Measurements from ENCODE around the gene C16orf54. TPM values are rescaled to one million over a fixed set of nuclear protein-coding genes. Genes with fewer than 3 reads are reported as not detected.

The C16orf54 gene
- total RNA-seq, 1 experiment from 2014 or later, result 0.15 TPM

DNA sequence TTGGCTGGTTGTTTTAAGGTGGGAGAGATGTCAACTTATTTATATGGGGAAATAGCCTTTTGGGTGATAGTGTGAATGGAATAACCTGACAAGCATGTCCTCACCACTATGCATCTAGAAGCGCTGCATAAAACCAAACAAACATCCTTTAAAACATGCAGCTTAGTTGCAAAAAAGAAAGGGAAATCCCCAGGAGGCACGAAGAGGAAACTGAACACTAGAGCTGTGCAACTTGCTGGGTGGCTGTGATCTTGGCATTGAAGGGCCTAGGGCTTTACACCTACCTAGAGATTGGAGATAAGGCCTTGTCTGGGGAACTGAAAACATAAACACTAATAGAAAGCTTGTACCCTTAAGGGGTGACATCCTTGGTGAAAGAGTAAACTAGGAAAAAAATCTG lies 7.3 kb downstream of the C16orf54 start (continued):
- TF ChIP-seq ELF1 (IDR thresholded peaks at IDR 0.05; ENCODE audit: borderline replicate concordance, low read depth) (no peak), YY1 (IDR thresholded peaks at IDR 0.05; ENCODE audit: extremely low read depth, insufficient replicate concordance, low read depth, low read length) (no peak)
- TF ChIP-seq, protein P1, sequence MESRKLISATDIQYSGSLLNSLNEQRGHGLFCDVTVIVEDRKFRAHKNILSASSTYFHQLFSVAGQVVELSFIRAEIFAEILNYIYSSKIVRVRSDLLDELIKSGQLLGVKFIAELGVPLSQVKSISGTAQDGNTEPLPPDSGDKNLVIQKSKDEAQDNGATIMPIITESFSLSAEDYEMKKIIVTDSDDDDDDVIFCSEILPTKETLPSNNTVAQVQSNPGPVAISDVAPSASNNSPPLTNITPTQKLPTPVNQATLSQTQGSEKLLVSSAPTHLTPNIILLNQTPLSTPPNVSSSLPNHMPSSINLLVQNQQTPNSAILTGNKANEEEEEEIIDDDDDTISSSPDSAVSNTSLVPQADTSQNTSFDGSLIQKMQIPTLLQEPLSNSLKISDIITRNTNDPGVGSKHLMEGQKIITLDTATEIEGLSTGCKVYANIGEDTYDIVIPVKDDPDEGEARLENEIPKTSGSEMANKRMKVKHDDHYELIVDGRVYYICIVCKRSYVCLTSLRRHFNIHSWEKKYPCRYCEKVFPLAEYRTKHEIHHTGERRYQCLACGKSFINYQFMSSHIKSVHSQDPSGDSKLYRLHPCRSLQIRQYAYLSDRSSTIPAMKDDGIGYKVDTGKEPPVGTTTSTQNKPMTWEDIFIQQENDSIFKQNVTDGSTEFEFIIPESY (IDR thresholded peaks at IDR 0.05; ENCODE audit: extremely low read depth, insufficient replicate concordance, low read length), result no peak

DNA sequence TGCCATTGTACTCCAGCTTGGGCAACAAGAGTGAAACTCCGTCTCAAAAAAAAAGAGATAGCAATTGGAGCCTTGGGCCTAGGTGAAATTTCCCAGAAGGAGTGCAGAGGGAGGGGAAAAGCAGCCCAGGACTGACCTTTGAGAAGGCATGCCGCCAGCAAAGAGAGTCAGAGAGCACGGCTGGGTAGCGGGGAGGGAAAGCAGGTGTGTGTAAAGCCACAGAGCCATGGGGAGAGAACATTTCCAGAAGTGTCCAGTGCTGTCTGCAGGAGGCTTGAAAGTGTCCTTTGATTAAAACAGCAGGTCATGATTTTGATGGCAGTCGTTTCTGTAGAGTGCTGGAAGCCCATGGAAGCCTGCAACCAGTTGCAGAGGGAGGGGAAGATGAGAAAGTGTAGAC lies 8.1 kb downstream of the C16orf54 start:
- intact Hi-C loops (cut with micrococcal nuclease), result no loop called here
- H3K27me3 ChIP-seq (ENCODE audit: insufficient read depth, low read length), result no peaks in the 10 kb centered on the region
- ChIA-PET CTCF (no interaction called here), POLR2A (no interaction called here), RAD21 (ENCODE audit: low non-redundant PET in 1 of 2, low total read pairs in 2 of 2, uncharacterized antibody in 2 of 2, unreplicated experiment in 2 of 2) (no interaction called here)
- TF ChIP-seq YY1 (IDR thresholded peaks at IDR 0.05; ENCODE audit: extremely low read depth, insufficient replicate concordance, low read depth, low read length), result no peak
- TF ChIP-seq ZFX (IDR thresholded peaks at IDR 0.05), result no peak
- TF ChIP-seq, protein P2, sequence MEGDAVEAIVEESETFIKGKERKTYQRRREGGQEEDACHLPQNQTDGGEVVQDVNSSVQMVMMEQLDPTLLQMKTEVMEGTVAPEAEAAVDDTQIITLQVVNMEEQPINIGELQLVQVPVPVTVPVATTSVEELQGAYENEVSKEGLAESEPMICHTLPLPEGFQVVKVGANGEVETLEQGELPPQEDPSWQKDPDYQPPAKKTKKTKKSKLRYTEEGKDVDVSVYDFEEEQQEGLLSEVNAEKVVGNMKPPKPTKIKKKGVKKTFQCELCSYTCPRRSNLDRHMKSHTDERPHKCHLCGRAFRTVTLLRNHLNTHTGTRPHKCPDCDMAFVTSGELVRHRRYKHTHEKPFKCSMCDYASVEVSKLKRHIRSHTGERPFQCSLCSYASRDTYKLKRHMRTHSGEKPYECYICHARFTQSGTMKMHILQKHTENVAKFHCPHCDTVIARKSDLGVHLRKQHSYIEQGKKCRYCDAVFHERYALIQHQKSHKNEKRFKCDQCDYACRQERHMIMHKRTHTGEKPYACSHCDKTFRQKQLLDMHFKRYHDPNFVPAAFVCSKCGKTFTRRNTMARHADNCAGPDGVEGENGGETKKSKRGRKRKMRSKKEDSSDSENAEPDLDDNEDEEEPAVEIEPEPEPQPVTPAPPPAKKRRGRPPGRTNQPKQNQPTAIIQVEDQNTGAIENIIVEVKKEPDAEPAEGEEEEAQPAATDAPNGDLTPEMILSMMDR (IDR thresholded peaks at IDR 0.05 in 2 of 3, conservative IDR thresholded peaks at IDR 0.05 in 1 of 3; ENCODE audit: borderline replicate concordance in 1 of 3, insufficient read depth in 1 of 3, low read depth in 2 of 3, low read length in 2 of 3), result no peak
- no peak for TF ChIP-seq FOSL1 (IDR thresholded peaks at IDR 0.05; ENCODE audit: low read depth)
- no peak for TF ChIP-seq EGR1 (IDR thresholded peaks at IDR 0.05; ENCODE audit: low read depth)
- TF ChIP-seq JUND (IDR thresholded peaks at IDR 0.05), result no peak
- TF ChIP-seq CBX3 (IDR thresholded peaks at IDR 0.05; ENCODE audit: low read depth), result no peak
- no peak for TF ChIP-seq SIN3A (IDR thresholded peaks at IDR 0.05; ENCODE audit: low read depth)
- no peak for TF ChIP-seq EZH2 (IDR thresholded peaks at IDR 0.05)
- TF ChIP-seq SRF (IDR thresholded peaks at IDR 0.05; ENCODE audit: low read depth), result no peak
- no peak for TF ChIP-seq MAX (IDR thresholded peaks at IDR 0.05)
- no peak; the same call in 1 of the 2 replicates for TF ChIP-seq RAD21 (IDR thresholded peaks at IDR 0.05; ENCODE audit: low read depth)
- TF ChIP-seq REST (IDR thresholded peaks at IDR 0.05; ENCODE audit: low read depth), result no peak
- no peak for TF ChIP-seq POLR2A (IDR thresholded peaks at IDR 0.05; ENCODE audit: borderline replicate concordance, extremely low read depth, insufficient read depth, insufficient read length)
- no peak for TF ChIP-seq POLR2AphosphoS5 (IDR thresholded peaks at IDR 0.05; ENCODE audit: low read depth, low read length)
- no peak for TF ChIP-seq SP1 (IDR thresholded peaks at IDR 0.05; ENCODE audit: low read depth)
- no peak for TF ChIP-seq ELF1 (IDR thresholded peaks at IDR 0.05; ENCODE audit: borderline replicate concordance, low read depth)
- ATAC-seq (peak; percentile 54; the same call in 1 of the 2 replicates), DNase-seq (ENCODE audit: low read depth, low spot score) (no peak)
- H3K9me3 ChIP-seq (ENCODE audit: control insufficient read depth in 1 of 2, insufficient read depth in 1 of 2, low read depth in 1 of 2, low read length in 2 of 2), result no peaks in the 10 kb centered on the region
- H3K9me2 ChIP-seq (ENCODE audit: insufficient read depth), result no peaks in the 10 kb centered on the region
- H3K4me1 ChIP-seq (ENCODE audit: control insufficient read depth in 1 of 2, insufficient read depth in 2 of 2, low read length in 2 of 2), result no peaks in the 10 kb centered on the region
- no peaks in the 10 kb centered on the region for H3K79me2 ChIP-seq (ENCODE audit: insufficient read depth, low read length)
- H4K20me1 ChIP-seq (ENCODE audit: insufficient read depth), result no peaks in the 10 kb centered on the region
- no peak overlapping the region for H2AFZ ChIP-seq (ENCODE audit: low read depth, low read length, poor library complexity, severe bottlenecking)
- no peak overlapping the region for H3K9ac ChIP-seq (ENCODE audit: low read length)
- H3K27ac ChIP-seq (ENCODE audit: low read depth, low read length), result no peak overlapping the region
- BruUV-seq (replicated peaks), result no TSS peak
- no peaks in the 10 kb centered on the region for H3K36me3 ChIP-seq (ENCODE audit: control insufficient read depth in 1 of 2, insufficient read depth in 2 of 2, low read length in 2 of 2)
- H3K4me3 ChIP-seq (replicated peaks in 1 of 2; ENCODE audit: low read depth in 1 of 2, low read length in 2 of 2), result no peak overlapping the region
- no peak overlapping the region for H3K4me2 ChIP-seq (ENCODE audit: low read length)
